RWPE1 (cell line): ENCODE measurements around the gene REELD1.

ENCODE experiments used
- CTCF ChIA-PET: fragments of 350-600 bp; sonication (Branson Sonifier 250); formaldehyde crosslinking; extraction: SDS; loops from one replicate; lab custom pipeline; 2021; lab: Yijun Ruan, JAX
- POLR2A ChIA-PET: fragments of 400-600 bp; formaldehyde crosslinking; extraction: SDS; loops from one replicate; lab custom pipeline; 2020; ENCODE audit warnings: antibody characterized with exemption; ENCODE audit not compliant: low non-redundant PET; lab: Yijun Ruan, JAX
- DNase-seq: peaks from one replicate; pipeline ENCODE4 v3.0.0; 2012; ENCODE audit warnings: low spot score
- H3K27ac ChIP-seq: fragments of 450-650 bp; 2 replicates; pipeline ENCODE4 v1.5.1; 2017
- CTCF ChIP-seq: fragments of 450-650 bp; conservative IDR thresholded peaks from 2 replicates; pipeline ENCODE4 v1.5.1; 2017; ENCODE audit warnings: low read depth, mild to moderate bottlenecking

Gene REELD1

DNA sequence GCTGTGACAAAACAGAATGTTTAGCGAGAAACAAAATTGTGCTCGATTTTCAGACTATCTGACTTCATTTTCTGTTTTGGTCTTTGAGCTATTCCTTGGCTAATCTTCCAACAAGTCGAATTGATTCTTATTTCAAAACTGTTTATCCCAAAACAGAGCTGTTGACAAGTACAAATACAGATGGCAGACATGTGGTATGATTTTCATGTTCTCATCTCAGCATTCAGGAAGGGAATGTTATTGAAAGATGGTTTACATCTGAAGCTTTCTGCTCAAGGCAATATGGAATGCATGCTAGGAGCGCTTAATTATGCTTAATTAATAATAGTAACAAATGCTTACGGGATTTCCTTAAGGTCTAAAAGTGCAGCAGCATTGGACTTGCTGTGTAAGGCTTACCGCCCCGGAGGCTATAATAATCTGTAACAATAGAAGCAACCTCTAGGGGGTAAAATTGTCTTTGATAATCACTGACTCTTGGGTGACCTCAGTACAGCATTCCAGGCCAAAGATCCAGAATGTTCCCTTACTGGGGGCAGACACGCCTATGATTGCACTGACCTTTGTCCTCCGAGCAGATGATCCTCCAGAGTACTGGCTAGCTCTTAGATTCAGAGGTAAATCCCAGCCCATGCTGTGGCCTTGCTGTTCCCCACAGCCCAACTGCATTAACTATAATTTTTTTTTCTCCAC lies 22.4 kb upstream of the REELD1 start:
- H3K27ac ChIP-seq, result no peak overlapping the region
- no peak for TF ChIP-seq CTCF
- DNase-seq, result no peak
- CTCF ChIA-PET, result no interaction called here
- POLR2A ChIA-PET, result no interaction called here

DNA sequence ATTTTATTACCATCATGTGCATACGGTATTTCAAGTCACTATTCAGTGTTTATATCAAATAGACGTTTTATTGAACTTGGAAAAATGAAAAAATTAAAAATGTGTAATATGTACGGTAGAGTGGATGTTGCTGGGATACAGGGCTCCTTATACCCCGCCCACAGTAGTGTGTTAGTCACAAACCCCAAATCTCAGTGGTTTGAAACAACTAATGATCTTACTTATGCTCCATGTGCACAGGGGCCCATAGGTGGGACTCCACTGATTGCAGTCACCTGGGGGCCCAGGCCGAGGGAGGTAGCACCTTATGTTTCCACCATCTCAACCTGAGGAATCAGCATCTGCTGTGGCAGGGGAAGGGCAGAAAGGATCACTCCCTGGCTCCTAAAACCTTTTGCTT lies 20.7 kb upstream of the REELD1 start:
- POLR2A ChIA-PET, result no interaction called here
- CTCF ChIA-PET, result interaction anchor here (1.0 kb wide), 1 partner anchor 34 kb away, joined by 5 read pairs; no protein-coding TSS in a partner anchor

GRCh38 chr4:146194212-146194611 lies 20.1 kb upstream of the REELD1 start:
- no peak for TF ChIP-seq CTCF
- ChIA-PET POLR2A (no interaction called here), CTCF (no interaction called here)
- DNase-seq, result no peak
- H3K27ac ChIP-seq, result no peak overlapping the region

More for the DNA sequence above, 20.7 kb upstream of the REELD1 start:
- H3K27ac ChIP-seq, result no peak overlapping the region
- DNase-seq, result no peak
- no peak for TF ChIP-seq CTCF

GRCh38 chr4:146202665-146203064 lies 11.7 kb upstream of the REELD1 start:
- CTCF ChIA-PET, result interaction anchor here (0.6 kb wide), 1 partner anchor 807 kb away, joined by 3 read pairs; no protein-coding TSS in a partner anchor
- POLR2A ChIA-PET, result no interaction called here
- no peak for DNase-seq
- TF ChIP-seq CTCF, result no peak
- H3K27ac ChIP-seq, result no peak overlapping the region

GRCh38 chr4:146207410-146207809 lies 6.9 kb upstream of the REELD1 start:
- H3K27ac ChIP-seq, result no peak overlapping the region
- ChIA-PET CTCF (interaction anchor here (0.8 kb wide), 1 partner anchor 331 kb away, joined by 3 read pairs; no protein-coding TSS in a partner anchor), POLR2A (no interaction called here)
- no peak for TF ChIP-seq CTCF
- DNase-seq, result no peak

- no peak for DNase-seq
- TF ChIP-seq CTCF, result no peak
- CTCF ChIA-PET, result no interaction called here
- POLR2A ChIA-PET, result no interaction called here
- no peak overlapping the region for H3K27ac ChIP-seq
These were observed 3.4 kb upstream of the REELD1 start for GRCh38 chr4:146210890-146211289.
